Stimulated activated CD4-positive, alpha-beta T cell treated with anti-CD3 and anti-CD28 coated beads, Interleukin-15, amount 100 ng/mL, for 24 hours (primary cell): Measurements from ENCODE around the gene LYPD3.
"Not testable (repeated sequence)": the region's sequence is repeated elsewhere in the genome, so short reads cannot be mapped to it uniquely, and the experiment has no call there.

ENCODE experiments used
- DNase-seq: peaks from one replicate; pipeline ENCODE4 v3.0.0-alpha.2; 2020

Gene LYPD3

GRCh38 chr19:43465468-43466120, at the start of gene LYPD3:
Gene LYPD3 (minus strand): TSS chr19:43465608. CDS start chr19:43465571, 37 bp downstream.
- peak; percentile 20 for DNase-seq

- not testable (repeated sequence) for DNase-seq
Observed at GRCh38 chr19:43512399-43512798, 47.0 kb upstream of the LYPD3 start.

GRCh38 chr19:43511324-43511723, 45.9 kb upstream of the LYPD3 start:
- DNase-seq = no peak

- no peak for DNase-seq
Observed at GRCh38 chr19:43510713-43511112, 45.3 kb upstream of the LYPD3 start.

GRCh38 chr19:43507880-43508279, 42.5 kb upstream of the LYPD3 start:
- no peak for DNase-seq

- DNase-seq = no peak
Observed at GRCh38 chr19:43506629-43507028, 41.2 kb upstream of the LYPD3 start.

- no peak for DNase-seq
Observed at GRCh38 chr19:43505941-43506340, 40.5 kb upstream of the LYPD3 start.

GRCh38 chr19:43505186-43505456, 39.7 kb upstream of the LYPD3 start:
- no peak for DNase-seq

GRCh38 chr19:43504426-43505185, 39.2 kb upstream of the LYPD3 start, which contains the start of gene PHLDB3:
Gene PHLDB3 (minus strand): TSS chr19:43504746. CDS start chr19:43504118, 628 bp downstream.
- peak; percentile 59 for DNase-seq

GRCh38 chr19:43503501-43504425, 38.4 kb upstream of the LYPD3 start:
- DNase-seq = peak; percentile 100

GRCh38 chr19:43502419-43502976, 37.1 kb upstream of the LYPD3 start:
- no peak for DNase-seq

- no peak for DNase-seq
Observed at GRCh38 chr19:43501661-43502418, 36.4 kb upstream of the LYPD3 start.

- no peak for DNase-seq
Observed at GRCh38 chr19:43499042-43499441, 33.6 kb upstream of the LYPD3 start.

- DNase-seq = no peak
Observed at GRCh38 chr19:43498233-43498842, 32.9 kb upstream of the LYPD3 start.

- DNase-seq = no peak
Observed at GRCh38 chr19:43496960-43497359, 31.6 kb upstream of the LYPD3 start.

GRCh38 chr19:43495082-43495481, 29.7 kb upstream of the LYPD3 start:
- no peak for DNase-seq

- DNase-seq = no peak
Observed at GRCh38 chr19:43490759-43491158, 25.4 kb upstream of the LYPD3 start.

GRCh38 chr19:43489979-43490599, 24.7 kb upstream of the LYPD3 start:
- no peak for DNase-seq

- DNase-seq = no peak
Observed at GRCh38 chr19:43489310-43489709, 23.9 kb upstream of the LYPD3 start.

GRCh38 chr19:43488179-43488578, 22.8 kb upstream of the LYPD3 start:
- DNase-seq = no peak

GRCh38 chr19:43486412-43486811, 21.0 kb upstream of the LYPD3 start:
- no peak for DNase-seq
